Kidney epithelial cell (primary cell): Measurements from ENCODE around the gene SAAL1. TPM values are rescaled to one million over a fixed set of nuclear protein-coding genes. Genes with fewer than 3 reads are reported as not detected.

Source experiments
- DNase-seq: peaks from one replicate; pipeline ENCODE4 v3.0.0-alpha.2; 2010; ENCODE audit warnings: low read depth
- H3K27me3 ChIP-seq: 2 replicates; pipeline ENCODE4 v1.6.0; 2011; ENCODE audit warnings: low read length; ENCODE audit not compliant: control insufficient read depth, insufficient read depth
- H3K36me3 ChIP-seq: 2 replicates; pipeline ENCODE4 v1.5.1; 2011; ENCODE audit warnings: low read length; ENCODE audit not compliant: control insufficient read depth, insufficient read depth
- H3K4me3 ChIP-seq: 2 replicates; pipeline ENCODE4 v1.5.1; 2011; ENCODE audit warnings: low read depth, mild to moderate bottlenecking, control low read depth, low read length
- CTCF ChIP-seq: IDR thresholded peaks from 2 replicates; pipeline ENCODE4 v1.5.1; 2011; ENCODE audit warnings: mild to moderate bottlenecking, moderate library complexity, low read length, control low read depth, inconsistent platforms; ENCODE audit not compliant: insufficient read depth, poor library complexity, severe bottlenecking
- total RNA-seq: library from RNA; depleted of rRNA; stranded (reverse); fragments of >200 nt; gene quantifications from 2 replicates; pipeline ENCODE4 v1.2.3, GENCODE V29; 2015

The SAAL1 gene, protein sequence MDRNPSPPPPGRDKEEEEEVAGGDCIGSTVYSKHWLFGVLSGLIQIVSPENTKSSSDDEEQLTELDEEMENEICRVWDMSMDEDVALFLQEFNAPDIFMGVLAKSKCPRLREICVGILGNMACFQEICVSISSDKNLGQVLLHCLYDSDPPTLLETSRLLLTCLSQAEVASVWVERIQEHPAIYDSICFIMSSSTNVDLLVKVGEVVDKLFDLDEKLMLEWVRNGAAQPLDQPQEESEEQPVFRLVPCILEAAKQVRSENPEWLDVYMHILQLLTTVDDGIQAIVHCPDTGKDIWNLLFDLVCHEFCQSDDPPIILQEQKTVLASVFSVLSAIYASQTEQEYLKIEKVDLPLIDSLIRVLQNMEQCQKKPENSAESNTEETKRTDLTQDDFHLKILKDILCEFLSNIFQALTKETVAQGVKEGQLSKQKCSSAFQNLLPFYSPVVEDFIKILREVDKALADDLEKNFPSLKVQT
- 14.7 and 17.7 TPM in 2 replicates for total RNA-seq

DNA sequence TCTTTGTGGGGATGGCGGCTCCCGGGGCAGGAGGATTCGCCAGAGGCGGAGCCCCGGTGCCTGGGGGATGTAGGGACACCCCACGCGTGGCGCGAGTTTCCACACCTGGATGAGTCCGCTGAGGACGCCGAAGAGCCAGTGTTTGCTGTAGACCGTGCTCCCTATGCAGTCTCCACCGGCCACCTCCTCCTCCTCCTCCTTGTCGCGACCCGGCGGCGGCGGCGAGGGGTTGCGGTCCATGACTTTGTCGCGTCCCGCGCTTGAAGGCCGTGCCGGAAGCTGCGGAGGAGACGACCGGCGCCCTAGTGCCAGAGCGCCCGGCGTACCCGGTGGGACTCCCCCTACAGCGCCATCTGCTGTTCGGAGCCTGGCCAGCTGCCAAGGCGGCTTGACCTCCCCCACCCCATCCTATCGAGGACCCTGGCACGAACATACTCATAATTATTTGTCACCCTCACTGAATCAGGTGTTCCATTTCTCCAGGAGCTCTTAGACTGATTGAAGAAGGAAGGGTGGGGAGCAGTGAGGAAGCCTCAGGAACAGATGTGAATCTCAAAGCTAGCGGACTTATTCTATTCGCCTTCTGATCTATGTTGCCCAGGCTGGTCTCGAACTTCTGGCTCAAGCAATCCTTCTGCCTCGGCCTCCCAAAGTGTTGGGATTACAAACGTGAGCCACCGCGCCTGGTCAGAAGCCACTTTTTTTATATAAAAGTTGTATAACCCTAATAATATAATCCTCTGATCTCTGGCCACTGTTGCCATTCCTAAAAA lies at the start of gene SAAL1:
Gene SAAL1 (minus strand): TSS at position 281 of the 773 bp plus-strand sequence. CDS start 41 bp downstream, at position 240.
- DNase-seq: peak; percentile 21

DNA sequence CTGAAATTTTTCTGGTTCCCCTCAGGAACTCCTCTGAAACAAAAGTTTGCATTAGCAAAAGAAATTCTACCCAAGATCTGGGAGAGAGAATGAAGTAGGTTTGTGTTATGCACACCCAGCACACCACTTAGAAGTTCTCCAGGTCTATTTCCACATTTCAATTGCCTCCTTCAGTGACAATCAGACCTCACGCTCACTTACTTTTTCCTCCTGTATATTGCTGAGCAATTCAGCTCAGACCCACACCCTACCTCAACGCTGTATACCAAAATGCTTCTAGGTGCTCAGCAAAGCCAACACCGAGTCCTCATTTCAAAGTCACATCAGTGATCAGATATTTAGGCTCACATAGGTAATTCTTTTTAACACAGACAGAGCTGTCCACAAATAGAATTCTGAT lies 45.7 kb upstream of the SAAL1 start:
- Histone ChIP-seq H3K36me3 (no peaks in the 10 kb centered on the region), H3K4me3 (no peak overlapping the region), H3K27me3 (no peaks in the 10 kb centered on the region)
- DNase-seq: no peak
- no peak for TF ChIP-seq CTCF

More for the DNA sequence above, at the start of gene SAAL1:
- TF ChIP-seq CTCF: peak; percentile 92
- Histone ChIP-seq H3K27me3 (no peaks in the 10 kb centered on the region), H3K36me3 (no peaks in the 10 kb centered on the region), H3K4me3 (peak within 1 kb of the TSS; percentile 89)

DNA sequence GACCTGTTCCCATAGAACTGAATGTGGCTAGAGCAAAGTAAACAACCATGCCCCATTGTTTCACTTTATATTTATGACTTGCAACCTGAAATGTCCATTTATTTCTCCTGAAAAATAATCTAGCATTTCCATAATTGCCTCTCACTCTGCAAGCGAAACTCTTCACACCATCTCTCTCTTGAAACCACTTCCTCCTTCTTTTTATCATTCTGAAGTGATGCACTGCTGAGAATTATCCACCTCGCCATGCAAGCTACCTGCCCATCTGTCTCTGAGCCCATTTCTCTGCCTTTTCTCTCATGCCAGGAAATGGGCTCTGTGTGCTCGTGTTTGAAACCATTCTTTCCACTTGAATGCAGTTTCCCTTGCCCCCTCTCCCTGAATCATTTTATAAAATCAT lies 40.0 kb upstream of the SAAL1 start:
- no peak for DNase-seq

DNA sequence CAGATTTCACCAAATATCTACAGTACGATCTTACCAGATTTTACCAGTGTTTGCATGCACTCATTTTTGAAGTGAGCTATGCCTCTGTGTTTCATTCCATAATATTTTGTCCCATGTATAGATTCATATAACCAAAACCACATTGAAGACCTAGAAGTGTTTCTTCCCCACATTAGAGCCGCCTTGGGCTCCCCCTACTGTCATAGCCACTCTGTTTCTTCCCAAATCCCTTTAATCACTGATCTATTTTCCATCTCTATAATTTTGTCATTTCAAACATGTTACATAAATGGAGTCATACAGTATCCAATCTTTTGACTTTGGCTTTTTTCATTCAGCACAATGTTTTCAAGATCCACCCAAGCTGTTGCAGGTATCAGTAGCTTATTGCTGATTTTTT lies 39.1 kb upstream of the SAAL1 start:
- no peak for DNase-seq
- no peaks in the 10 kb centered on the region for H3K27me3 ChIP-seq
- TF ChIP-seq CTCF: peak; percentile 19
- no peak overlapping the region for H3K4me3 ChIP-seq
- H3K36me3 ChIP-seq: no peaks in the 10 kb centered on the region

More for the DNA sequence above, 40.0 kb upstream of the SAAL1 start:
- no peak overlapping the region for H3K4me3 ChIP-seq
- no peaks in the 10 kb centered on the region for H3K27me3 ChIP-seq
- H3K36me3 ChIP-seq: no peaks in the 10 kb centered on the region
- no peak for TF ChIP-seq CTCF

GRCh38 chr11:18144243-18144642 lies 38.4 kb upstream of the SAAL1 start:
- no peak for TF ChIP-seq CTCF
- H3K4me3 ChIP-seq: no peak overlapping the region
- no peak for DNase-seq

More at GRCh38 chr11:18144243-18144642, 38.4 kb upstream of the SAAL1 start:
- no peaks in the 10 kb centered on the region for H3K27me3 ChIP-seq
- H3K36me3 ChIP-seq: no peaks in the 10 kb centered on the region
